Measurements from ENCODE around the gene ANO3.

ANO3 gene

DNA sequence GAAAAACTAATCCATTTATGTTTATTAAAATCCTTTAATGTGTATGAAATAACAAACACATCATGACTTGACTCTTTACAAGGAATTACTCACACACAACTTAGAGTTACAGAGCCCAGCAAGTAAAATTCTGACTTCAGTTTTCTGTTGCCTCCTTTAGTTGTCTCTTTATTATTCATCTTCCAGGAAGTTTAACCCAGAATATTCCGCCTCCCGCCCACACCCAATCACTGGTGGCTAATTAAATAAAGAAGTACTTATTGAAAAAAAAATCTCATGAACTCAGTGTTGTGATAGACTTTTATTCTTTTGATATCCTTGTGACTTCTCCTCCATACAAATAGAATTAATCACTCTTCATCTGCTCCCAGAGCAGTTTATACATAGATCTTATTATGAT is 178.2 kb downstream of the ANO3 start:
- DNase-seq = no peak

DNA sequence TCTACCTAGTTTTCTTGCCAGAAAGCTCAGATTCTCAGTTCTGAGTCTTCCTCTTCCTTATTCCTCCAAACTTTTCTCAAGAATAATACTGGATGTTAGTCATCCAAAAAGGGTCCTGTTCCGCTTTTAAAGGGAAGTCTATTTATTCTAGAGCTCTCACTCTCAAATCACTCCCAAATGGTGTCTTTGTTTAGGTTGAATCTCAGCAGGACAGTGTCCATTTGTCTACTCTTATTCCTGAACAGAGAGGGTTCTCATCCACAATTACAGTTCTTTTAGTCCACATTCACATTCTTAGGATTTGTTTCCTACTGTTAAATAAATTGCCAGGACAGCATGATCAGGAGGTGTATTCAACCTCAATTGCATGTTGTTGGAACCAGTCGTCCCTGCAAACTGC is 178.8 kb downstream of the ANO3 start:
- no peak for DNase-seq

DNA sequence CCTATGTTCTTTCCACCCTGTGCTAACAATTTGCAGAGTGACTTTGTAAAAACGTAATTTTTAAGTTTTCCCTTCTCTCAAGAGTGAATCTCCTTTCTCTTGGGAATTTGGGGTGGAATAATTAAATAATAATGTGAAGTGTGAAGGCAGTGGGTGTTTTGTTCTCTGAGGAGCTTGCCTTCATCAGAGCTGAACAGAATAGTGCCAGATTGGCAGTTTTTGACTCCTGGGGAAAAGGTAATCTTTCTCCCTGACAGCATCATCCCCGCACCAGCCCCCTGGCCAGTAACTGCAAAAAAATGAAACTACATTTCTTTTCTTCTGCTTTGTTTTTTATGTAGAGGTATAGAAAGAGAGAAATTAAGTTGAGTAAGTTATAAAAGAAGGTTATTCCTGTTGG is 180.3 kb downstream of the ANO3 start:
- DNase-seq = no peak

DNA sequence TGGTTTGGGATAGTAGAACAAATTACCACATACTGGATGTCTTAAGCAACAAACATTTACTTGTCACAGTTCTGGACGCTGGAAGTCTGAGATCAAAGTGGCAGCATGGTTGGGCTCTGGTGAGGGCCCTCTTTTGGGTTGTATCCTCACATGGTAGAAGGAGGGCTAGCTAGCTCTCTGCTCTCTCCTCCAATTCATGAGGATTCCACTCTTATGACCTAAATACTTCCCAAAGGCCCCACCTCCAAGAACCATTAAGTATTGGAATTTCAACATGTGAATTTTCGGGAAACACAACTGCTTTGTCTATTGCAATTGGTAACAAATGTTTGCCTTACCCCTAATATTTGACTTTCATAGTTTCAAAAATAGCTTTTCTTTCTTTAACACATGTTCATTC is 187.5 kb downstream of the ANO3 start:
- no peak for DNase-seq

DNA sequence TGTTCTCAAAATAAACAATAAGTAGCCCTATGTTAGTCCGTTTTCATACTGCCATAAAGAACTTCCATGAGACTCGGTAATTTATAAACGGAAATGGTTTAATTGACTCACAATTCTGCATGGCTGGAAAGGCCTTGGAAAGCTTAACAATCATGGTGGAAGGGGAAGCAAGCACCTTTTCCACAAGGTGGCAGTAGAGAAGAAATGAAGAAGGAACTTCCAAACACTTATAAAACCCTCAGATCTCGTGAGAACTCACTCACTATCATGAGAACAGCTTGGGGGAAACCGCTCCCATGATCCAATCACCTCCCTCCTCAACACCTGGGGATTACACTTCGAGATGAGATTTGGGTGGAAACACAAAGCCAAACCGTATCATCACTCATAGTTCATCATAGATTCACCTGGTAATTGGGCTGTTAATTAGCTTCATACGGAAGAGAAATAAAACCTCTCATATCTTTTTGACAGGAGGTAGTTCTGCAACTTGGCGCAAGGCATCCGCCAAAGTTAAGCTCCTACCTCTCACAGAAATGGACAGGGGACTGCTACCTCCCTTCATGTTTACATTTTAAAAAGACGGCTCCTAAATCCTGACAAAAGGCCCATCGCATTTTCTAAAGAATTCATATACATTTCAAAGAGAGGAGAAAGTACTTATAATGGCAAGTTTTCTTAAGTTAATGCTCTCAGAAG is 191.1 kb downstream of the ANO3 start:
- no peak for DNase-seq

DNA sequence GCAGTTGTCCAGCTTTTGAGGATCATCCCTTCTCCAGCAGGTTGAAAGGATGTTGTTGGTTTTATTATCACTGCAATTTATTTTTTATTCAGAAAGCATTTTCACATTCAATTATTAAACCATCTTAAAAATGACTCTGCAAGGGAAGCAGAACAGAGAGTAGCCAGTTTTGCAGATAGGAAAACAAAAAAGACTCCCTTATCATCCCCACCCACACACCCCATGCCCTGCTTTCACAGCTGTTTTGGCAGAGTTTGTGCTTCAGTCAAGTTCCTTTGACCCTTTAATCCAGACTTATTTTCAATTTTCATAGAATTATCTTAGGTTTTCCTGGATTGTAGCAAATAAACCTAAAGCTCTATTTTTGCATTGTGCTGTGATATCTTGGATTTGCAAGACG is 195.8 kb downstream of the ANO3 start:
- no peak for DNase-seq

DNA sequence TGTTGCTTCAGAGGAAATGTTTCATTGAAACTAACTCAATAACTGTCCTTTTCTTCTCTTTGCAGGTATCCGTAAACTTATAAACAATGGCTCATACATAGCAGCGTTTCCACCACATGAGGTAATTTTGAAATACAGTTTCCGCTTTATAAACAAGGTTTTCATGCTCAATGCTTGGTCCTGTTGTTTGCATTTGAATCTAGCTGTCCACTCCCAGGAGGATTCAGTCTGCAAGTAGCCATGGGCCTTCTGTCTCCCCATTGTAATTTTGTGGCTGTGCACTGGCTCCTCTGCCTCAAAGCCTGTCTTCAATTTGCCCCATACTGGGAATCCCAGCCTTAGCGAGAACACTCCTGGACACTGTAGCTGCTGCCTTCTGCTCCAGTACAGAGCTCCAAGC is 205.4 kb downstream of the ANO3 start:
- DNase-seq = no peak

DNA sequence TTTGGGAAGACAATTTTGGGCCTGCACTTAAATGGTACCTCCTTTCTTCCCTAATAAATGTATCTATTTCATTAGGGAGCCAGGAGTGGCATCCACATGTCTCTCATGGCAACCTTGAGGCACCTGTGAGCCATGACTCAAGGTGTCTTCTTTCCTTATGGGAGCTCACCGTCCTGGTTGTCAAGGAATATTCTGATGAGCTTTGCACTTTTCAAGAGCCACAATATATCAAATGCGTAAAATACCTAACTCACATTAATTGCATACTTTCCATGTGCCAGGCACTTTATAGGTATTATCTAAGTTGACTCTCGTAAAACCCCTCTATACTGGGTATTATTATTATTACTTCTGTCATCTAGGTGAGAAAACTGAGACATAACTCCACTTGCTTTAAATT is 207.6 kb downstream of the ANO3 start:
- no peak for DNase-seq

DNA sequence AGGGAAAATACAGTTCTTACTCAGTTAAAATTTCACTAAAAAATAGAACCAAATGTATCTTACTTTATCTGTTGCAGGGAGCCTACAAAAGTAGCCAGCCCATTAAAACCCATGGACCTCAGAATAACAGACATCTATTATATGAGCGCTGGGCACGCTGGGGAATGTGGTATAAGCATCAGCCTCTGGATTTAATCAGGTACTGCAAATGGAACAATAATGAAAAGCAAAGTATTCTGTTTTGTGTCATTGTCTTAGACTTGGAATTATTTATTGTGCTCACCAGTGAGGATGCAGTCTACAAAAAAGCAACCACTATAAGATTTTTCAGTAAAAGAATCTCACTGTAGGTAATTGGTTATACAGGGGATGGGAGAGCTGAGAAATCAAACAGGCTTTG is 209.9 kb downstream of the ANO3 start:
- DNase-seq = no peak

DNA sequence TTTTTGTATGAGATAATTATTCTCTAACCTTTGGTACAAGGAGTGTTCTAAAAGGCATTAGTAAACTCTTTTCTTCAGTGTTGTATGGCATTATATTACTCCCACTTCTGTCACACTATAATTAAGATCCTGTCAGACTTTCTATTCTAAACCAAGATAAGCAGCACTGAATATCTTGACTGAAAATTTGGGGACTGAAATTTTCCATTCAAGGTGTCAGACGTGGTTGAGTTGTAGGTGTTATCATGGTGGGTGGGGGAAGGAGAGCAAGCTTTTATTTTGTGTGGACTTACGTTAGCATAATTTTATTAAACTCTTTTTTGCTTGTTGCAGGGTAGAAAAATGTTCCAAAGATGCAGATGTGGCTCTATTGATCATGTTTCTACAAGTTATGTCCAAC is 217.2 kb downstream of the ANO3 start:
- no peak for DNase-seq

DNA sequence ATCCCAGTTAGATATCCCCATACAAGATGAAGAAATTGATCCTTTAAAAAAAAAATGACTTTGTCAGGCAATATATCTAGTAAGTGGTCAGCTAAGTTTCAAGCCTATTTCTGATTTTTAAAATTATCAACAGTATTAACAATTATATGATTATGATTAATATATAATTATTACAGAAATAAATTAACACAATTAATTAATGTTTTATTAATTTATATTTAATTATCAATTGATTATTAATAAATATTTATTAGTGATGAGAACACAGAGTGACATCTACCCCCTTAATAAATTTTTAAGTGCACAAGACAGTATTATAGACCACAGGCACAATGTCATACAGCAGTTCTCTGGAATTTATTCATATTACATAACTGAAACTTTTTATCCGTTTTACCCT is 218.1 kb downstream of the ANO3 start:
- no peak for DNase-seq

DNA sequence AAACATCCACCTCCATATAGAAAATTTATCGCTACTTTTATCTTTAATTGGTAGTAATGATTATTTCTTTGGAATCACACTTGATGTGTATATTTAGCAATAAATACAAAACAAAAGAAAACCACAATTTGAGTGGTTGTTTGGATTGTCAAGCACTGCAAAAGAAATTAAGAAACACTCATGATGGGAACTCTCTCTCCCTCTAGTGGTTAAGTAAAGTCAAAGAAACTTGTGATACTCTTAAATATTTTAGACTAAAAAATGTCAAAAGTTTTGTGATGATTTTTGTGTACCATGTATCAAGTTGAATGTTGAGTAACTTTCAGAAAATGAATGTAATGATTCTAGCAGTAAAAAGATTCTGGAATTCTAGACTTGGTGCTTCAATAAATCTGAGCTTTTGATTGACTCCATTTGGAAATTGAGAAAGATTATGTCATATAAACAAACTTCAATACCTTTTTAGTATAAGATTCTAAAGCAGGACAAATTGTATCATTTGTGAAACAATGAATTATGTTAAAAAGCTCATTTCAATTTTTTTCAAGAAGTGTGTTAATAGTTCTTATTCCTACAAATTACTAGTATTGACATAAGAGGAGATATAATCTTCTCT is 219.4 kb downstream of the ANO3 start:
- DNase-seq = no peak

DNA sequence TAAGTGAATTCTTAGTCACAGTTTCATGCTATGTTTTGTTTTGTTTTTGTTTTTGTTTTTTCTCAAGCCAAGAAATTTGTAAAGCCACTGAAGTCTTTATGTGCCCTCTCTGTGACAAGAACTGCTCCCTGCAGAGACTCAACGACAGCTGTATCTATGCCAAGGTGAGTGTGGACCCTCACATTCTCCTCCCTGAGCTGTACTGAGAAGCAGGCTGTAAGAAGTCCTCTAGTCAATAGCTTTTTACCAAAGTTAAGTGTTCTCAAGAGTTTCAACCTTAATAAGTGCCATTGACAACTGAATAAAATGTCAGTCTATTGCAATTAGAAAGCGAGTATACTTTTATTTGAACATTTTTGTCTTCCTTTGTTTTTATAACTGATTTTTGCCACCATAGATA is 221.3 kb downstream of the ANO3 start:
- no peak for DNase-seq

DNA sequence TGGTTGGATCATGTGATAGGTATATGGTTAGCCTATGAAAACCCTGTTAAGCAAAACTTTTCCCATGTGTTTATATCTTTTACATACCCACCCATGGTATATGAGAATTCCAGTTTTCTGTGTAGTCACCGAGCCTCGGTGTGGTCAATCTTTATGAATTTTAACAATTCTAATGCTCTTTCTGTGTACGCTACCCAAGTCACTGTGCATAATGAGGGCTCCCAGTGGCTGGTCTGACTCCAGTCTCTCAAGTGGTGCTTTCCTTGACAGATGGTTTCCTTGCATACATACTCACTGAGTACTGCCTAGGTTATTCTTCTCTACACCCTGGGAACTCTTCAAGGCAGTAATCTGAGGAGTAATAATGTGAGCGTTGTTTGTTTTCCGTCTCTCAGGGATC is 222.5 kb downstream of the ANO3 start:
- DNase-seq = no peak

DNA sequence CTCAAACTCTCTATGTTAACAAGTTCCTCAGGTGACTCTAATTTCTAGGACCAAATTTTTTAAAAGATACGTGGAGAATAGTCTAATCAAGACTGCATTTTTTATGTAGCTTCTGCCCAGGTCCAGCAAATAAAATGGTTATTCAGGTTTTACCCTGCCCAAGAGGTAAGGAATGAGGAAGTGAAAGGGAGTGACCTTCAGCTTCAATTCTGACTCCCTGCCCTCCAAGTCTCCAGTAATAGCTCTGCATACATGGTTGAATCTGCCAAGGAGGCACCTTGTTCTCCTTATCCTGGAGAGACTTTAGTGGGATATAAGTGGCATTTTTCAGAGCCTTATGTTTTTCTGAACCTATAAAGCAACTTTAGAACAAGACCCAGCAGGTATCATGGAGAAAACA is 224.7 kb downstream of the ANO3 start:
- DNase-seq = no peak

DNA sequence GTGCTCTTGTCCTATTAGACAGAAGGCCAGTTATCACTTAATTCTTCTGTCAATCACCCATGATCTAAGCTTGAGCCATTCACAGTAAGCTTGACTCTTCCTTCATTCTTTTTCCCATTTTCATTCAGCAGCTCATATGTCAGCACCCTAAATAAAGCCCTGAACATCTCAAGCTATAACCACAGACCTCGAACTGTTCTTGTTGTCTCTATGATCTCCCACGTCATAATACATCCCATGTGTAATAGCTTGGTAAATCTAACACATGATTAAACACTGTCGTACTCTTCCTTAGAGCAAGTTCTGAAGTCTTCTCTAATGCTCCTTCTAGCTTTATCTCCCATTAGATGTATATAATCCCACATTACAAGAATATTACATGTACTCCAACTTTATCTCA is 225.7 kb downstream of the ANO3 start:
- no peak for DNase-seq

DNA sequence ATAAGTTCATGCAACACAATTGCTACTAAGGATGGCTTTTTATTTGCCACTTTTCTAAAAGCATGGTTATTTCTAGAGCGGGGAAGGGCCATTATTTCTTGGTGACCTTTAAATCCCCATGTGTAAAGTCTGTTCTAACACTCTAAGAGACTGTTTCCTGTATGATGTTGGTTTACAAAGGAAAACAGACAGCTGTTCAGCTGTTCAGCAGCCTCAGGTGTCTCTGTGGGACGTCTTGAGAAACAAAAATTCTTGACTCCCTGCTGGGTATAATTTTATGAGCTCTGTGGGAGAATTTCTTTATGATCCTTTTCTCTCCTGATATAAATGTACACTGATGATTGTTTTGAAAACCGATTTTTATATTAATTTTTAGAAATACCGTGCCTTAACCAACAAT is 226.3 kb downstream of the ANO3 start:
- DNase-seq = no peak

DNA sequence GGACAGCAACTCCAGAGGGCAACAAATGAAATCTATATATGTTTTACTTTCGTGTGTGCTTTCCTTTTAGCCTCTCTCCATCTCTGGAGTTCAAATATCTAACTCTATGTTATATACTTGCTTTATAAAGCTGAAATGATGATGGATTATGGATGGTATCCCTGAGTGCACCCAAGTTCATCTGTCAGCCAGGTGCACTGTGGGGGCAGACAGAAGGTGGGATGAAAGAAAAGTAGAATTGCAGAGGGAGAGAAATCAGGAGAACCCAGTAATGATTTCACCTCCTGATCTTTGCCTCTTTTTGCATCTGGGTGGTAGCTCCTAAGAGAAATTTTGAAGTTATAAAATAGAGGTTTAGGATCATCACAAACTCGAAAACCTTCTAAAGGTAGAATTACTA is 237.7 kb downstream of the ANO3 start:
- no peak for DNase-seq

DNA sequence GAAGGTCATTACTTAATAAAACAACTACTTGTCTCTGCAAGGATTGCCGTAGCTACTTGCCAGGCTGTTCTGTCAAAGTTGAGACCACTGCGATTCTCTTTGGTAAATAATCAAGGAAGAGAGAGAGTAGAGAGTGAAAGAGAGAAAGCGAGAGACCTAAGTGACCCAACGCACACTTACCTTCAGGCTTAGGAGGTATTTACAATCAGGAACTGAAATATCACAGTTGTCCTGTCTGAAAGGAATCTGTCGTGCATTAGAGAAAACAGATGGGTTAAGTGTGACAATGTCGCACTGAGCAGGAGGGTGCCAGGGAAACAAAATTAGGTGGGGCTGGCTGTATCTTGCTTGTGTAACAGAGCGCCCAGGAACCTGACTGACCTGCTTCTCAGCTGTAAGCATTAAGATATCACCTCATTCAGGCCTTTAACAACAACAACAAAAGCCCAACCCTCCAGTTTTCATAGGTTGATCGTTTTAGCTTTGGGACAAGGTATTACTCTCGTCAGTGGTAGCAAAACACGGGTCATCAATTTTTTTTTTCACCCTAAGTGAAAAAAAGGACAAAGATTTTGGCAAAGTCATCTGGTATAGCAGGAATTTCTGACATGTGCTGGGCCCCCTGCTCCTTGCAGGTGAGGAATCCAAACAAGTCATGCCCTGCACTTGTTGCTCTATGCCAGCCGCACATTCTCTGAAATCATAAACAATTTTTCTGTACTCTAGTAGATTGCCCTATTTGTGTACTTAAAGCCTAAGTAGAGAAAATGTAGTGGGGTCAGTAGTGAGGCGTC is 240.1 kb downstream of the ANO3 start, which contains the start of gene MUC15:
MUC15 (minus strand) TSS at position 403 of the 794 bp plus-strand sequence. CDS start 5,169 bp downstream, outside the sequence.
- no peak for DNase-seq

DNA sequence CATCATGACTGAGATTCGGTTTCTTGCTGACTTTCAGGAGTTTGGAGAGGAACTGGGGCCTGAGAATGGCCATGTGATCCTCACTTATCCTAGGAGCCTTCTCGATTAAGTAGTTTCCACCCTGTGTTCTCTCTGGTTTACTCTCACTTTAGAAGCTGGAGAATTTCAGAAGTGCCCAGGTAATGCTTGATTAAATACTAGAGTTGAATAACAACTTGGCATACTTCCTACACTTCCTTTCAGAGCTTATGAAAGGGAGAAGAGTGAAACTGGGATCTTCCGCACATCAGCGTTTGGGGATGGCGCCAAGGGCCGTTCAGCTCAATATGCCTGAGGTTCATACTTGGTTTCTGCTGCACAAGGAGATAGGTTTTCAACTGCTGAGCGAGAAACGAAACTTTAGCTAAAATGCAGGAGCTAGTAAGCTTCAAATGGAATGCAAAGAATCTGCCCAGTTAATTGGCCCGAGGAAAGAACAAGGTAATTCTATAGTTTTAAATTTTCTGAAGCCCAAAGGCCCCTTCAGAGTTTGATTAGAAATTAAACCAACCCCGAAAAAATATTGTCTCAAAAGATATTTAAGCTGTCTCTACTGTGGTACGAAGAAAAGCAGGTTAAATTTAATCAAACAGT is 241.0 kb downstream of the ANO3 start:
- DNase-seq = no peak

DNA sequence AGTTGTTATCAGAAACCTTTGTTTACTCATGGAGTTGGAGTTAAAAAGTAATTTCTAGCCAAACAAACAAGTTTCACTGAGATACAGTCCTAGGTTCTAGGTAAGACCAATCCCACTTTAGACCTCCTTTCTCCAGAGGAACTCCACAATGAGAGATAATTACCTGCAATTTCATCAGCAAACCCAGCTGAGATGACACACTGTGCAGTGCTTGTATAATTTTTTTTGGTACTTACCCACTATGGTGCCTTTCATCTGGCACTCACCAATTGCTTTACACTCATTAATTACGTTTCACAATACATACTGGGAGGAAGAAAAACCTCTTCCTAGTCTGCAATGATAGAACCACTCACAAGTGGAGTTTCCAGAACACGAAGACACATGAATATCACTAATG is 242.0 kb downstream of the ANO3 start:
- DNase-seq = no peak

DNA sequence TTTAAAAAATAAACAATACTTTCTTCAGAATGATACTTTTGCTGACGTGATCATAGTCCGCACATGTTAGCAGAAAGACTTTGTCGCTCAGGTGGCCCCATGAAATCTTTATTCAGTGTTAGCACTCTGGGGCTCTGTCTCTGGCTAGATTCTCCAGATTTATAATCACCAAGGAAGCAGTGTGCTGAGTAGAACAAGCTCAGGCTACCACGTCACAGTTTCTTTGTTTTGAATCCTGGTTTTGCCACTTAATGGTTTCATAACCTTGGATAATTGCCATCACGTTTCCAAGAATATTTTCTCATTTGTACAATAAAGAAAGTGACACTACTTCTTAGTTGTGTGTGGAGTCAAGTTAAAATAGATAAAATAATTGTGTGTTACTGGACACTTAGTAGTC is 244.0 kb downstream of the ANO3 start:
- no peak for DNase-seq

DNA sequence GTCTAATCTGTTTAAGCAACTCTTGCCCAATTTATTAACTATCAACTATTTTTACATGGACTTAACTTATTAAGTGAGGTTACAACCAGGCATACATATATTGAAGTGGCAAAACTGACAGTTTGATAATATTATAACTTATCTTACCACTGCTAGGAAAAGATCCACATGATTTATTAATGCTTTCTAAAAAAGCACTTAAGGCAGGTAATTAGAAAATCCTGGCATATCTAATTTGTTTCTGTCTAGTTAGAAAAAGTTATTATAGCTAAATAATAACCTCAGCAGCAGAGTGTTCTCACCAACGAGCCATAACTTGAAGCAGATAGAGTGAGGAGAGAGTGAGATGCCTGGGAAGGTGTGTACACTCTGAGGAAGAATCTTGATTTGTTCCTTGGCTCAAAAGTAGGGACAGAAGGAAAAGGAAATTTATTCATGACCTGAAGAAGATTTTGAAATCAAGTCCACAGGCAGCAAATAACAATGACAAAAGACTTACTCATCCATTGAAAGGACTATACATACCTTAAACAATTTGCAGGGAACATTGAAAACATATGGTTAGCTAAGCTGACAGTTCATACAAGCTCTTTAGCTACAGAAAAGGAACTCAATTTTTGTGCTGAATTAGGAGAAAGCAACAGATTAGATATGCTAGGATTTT is 247.2 kb downstream of the ANO3 start:
- DNase-seq = no peak
